Testis (tissue), 3 donors: ENCODE data around the gene CDK10. TPM values are rescaled to one million over a fixed set of nuclear protein-coding genes. Genes with fewer than 3 reads are reported as not detected.

Source experiments
- DNase-seq: peaks from one replicate; pipeline ENCODE4 v3.0.0-alpha.2; 2019
- H3K27ac ChIP-seq, 2 donors: fragments of 200-600 bp; sonication (generic); one replicate each; pipeline ENCODE4 v1.5.1; 2019
- H3K27me3 ChIP-seq: fragments of 200-600 bp; sonication (generic); one replicate; pipeline ENCODE4 v1.5.1; 2019
- H3K36me3 ChIP-seq: fragments of 200-600 bp; sonication (generic); one replicate; pipeline ENCODE4 v1.5.1; 2017; ENCODE audit warnings: low read depth; ENCODE audit errors: missing control alignments
- H3K4me1 ChIP-seq: fragments of 200-600 bp; sonication (generic); one replicate; pipeline ENCODE4 v1.5.1; 2019
- H3K4me3 ChIP-seq, 2 donors: fragments of 200-600 bp; sonication (generic); one replicate each; pipeline ENCODE4 v1.5.1; 2017 to 2019
- H3K9me3 ChIP-seq: fragments of 200-600 bp; sonication (generic); one replicate; pipeline ENCODE4 v1.5.1; 2017
- CTCF ChIP-seq, 3 experiments: fragments of 450-650 bp in 2 of 3; fragments of 200-600 bp in 1 of 3; sonication (generic) in 1 of 3; IDR thresholded peaks; one replicate each; pipeline ENCODE4 v1.5.1; 2016 to 2019; ENCODE audit warnings: antibody characterized with exemption in 3 of 3, mild to moderate bottlenecking in 2 of 3, moderate library complexity in 1 of 3
- POLR2A ChIP-seq: fragments of 450-650 bp; IDR thresholded peaks from one replicate; pipeline ENCODE4 v1.6.1; 2017; ENCODE audit warnings: antibody characterized with exemption, mild to moderate bottlenecking, moderate library complexity
- WGBS, 2 donors: methylation state at CpG; one replicate each; pipeline ENCODE4 v1.1.5; 2018; 5-methylcytosine and 5-hydroxymethylcytosine counted together
- intact Hi-C: fragments of 100-400 bp; cut with DNase I; formaldehyde crosslinking; loops from one replicate; pipeline ENCODE4 v1.15.1; 2023; ENCODE audit warnings: low total_unique reads
- polyA plus RNA-seq: library from polyadenylated mRNA; stranded (reverse); fragments of 350-450 nt; fragmentation: Illumina TruSeq; extraction: RNeasy Lipid Tissue Mini Kit (QIAGEN cat#74804); gene quantifications from one replicate; pipeline ENCODE4 v1.2.3, GENCODE V29; 2014; ENCODE audit warnings: low read depth, low replicate concordance; ENCODE audit not compliant: insufficient read depth
- total RNA-seq, 2 donors: library from RNA; depleted of rRNA; stranded (reverse); fragments of >200 nt; gene quantifications; one replicate each; pipeline ENCODE4 v1.2.3, GENCODE V29; 2016

The CDK10 gene
- total and polyA plus RNA-seq, 3 donors from 2014 or later, result 68.0 to 88.3 (median 77.1) TPM

GRCh38 chr16:89736554-89736953, 50.1 kb downstream of the CDK10 start:
- no peak for TF ChIP-seq CTCF (IDR thresholded peaks at IDR 0.05)
- TF ChIP-seq POLR2A, result no peak
- Histone ChIP-seq H3K36me3 (no peaks in the 10 kb centered on the region), H3K4me3 (no peak overlapping the region), H3K4me1 (no peaks in the 10 kb centered on the region), H3K9me3 (no peaks in the 10 kb centered on the region), H3K27me3 (no peaks in the 10 kb centered on the region), H3K27ac (no peak overlapping the region)
- 94 to 100% methylated on average over 2 to 3 of the region's 3 CpGs for WGBS, 2 donors
- intact Hi-C loops, result no loop called here
- DNase-seq, result no peak

DNA sequence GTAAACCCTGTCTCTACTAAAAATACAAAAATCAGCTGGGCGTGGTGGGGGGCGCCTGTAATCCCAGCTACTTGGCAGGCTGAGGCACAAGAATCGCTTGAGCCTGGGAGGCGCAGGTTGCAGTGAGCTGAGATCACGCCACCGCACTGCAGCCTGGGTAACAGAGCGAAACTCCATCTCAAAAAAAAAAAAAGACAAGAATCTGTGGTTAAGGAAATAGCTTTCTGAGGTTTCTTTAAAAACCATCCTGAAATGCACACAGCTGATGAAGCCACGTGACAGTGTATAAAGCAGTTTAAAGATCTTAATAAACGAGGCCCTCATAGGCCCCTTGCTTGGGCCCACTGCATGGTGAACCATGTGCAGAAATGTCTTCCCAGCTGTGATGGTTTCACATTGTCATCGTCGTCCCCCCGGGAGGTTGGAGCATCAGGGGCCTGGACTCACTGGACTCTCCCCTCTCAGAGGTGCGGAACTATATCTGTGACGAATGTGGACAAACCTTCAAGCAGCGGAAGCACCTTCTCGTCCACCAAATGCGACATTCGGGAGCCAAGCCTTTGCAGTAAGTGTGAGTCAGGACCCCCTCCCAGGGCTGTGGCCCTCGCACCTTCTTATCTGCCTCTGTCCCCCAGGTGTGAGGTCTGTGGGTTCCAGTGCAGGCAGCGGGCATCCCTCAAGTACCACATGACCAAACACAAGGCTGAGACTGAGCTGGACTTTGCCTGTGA, 51.0 kb downstream of the CDK10 start:
- Histone ChIP-seq H3K4me1 (no peaks in the 10 kb centered on the region), H3K4me3 (no peak overlapping the region), H3K9me3 (no peaks in the 10 kb centered on the region), H3K27ac (no peak overlapping the region), H3K27me3 (no peaks in the 10 kb centered on the region), H3K36me3 (no peaks in the 10 kb centered on the region)
- intact Hi-C loops, result no loop called here
- whole genome bisulfite sequencing, 2 donors, result 93% methylated on average over 20 of the region's 20 CpGs
- no peak for TF ChIP-seq POLR2A
- TF ChIP-seq CTCF (IDR thresholded peaks at IDR 0.05), result no peak
- no peak for DNase-seq

- DNase-seq, result no peak
- no peaks in the 10 kb centered on the region for H3K36me3 ChIP-seq
- H3K27ac ChIP-seq, result no peak overlapping the region
- H3K4me1 ChIP-seq, result peaks cover 4% of the 10 kb centered on the region
- H3K4me3 ChIP-seq, result no peak overlapping the region
- intact Hi-C loops, result no loop called here
- H3K9me3 ChIP-seq, result no peaks in the 10 kb centered on the region
- no peaks in the 10 kb centered on the region for H3K27me3 ChIP-seq
- WGBS, 2 donors, result 96 to 97% methylated on average over 10 to 14 of the region's 14 CpGs
- no peak for TF ChIP-seq CTCF (IDR thresholded peaks at IDR 0.05)
- TF ChIP-seq POLR2A, result no peak
Observed at GRCh38 chr16:89738072-89738377, 51.5 kb downstream of the CDK10 start.

DNA sequence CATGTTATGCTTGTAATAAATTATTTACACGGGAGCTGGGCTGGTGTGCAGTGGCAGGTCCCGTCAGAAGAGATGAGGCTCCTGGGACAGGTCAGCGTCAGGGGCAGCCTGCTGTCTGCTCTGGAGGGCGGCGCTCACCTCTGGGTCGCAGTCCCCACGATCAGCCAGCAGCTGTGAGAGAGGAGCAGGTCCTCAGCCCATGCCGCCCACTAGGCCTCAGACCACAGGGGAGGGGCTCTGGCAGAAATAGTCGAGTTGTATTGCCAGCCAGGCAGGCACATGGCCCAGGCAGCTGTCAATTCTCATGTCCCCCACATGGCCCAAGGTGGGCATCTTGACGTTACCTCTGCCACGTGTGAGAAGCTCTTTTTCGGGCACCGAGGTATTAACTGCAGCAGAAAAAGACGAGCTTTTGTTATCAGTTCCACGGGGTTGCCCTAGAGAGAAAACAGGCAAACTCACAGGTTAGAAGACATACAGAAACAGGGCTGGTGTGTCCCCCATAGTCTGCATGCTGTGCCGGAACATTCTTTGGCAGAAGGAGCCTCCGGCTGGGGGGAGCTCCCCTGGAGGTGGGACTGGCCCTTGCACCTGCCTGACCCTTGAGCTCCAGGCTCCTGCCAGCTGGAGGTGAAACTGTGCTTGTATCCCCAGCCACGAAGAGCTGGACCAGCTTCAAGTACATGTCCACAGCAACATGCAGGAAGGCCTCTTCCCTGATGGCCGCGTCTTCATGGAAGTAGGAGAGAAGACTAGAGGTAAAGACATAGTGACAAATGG, 52.2 kb downstream of the CDK10 start:
- no peaks in the 10 kb centered on the region for H3K27me3 ChIP-seq
- H3K4me3 ChIP-seq, result no peak overlapping the region
- H3K4me1 ChIP-seq, result peaks cover 9% of the 10 kb centered on the region
- no peaks in the 10 kb centered on the region for H3K9me3 ChIP-seq
- no peak overlapping the region for H3K27ac ChIP-seq
- WGBS, 2 donors, result 78 to 80% methylated on average over 14 to 20 of the region's 20 CpGs
- intact Hi-C loops, result no loop called here
- DNase-seq, result no peak
- no peak for TF ChIP-seq POLR2A
- TF ChIP-seq CTCF (IDR thresholded peaks at IDR 0.05), result no peak
- no peaks in the 10 kb centered on the region for H3K36me3 ChIP-seq
